ENCODE measurements around the gene ATP2A2.

Gene ATP2A2

GRCh38 chr12:110278255-110278536, 2.9 kb upstream of the ATP2A2 start:
- Histone ChIP-seq H2AK5ac (ENCODE audit: low read length, severe bottlenecking) (no peak overlapping the region), H3K14ac (ENCODE audit: low read length in 2 of 2) (no peak overlapping the region), H3K27me3 (ENCODE audit: control insufficient read depth in 1 of 2, insufficient read depth in 1 of 2, low read length in 2 of 2) (no peaks in the 10 kb centered on the region), H3K9me3 (ENCODE audit: control insufficient read depth, low read length) (no peaks in the 10 kb centered on the region), H3K79me1 (replicated peaks; ENCODE audit: low read length, poor library complexity, severe bottlenecking) (no peaks in the 10 kb centered on the region), H2BK5ac (ENCODE audit: low read depth, low read length, poor library complexity, severe bottlenecking) (no peak overlapping the region), H2BK120ac (ENCODE audit: low read depth, low read length) (no peak overlapping the region), H3K36me3 (ENCODE audit: control insufficient read depth in 1 of 2, insufficient read depth in 2 of 2, low read depth in 1 of 2, low read length in 2 of 2) (peaks cover 0 to 8% of the 10 kb centered on the region in 2 experiments), H2AFZ (ENCODE audit: low read depth, low read length) (no peak overlapping the region), H4K8ac (ENCODE audit: low read length) (no peak overlapping the region), H4K91ac (ENCODE audit: low read length) (no peak overlapping the region), H3K4me2 (ENCODE audit: low read length, poor library complexity, severe bottlenecking) (no peak overlapping the region), H3K4ac (ENCODE audit: low read depth in 1 of 2, low read length in 2 of 2) (no peak overlapping the region), H3K23ac (ENCODE audit: low read length in 2 of 2) (no peak overlapping the region), H3K4me1 (ENCODE audit: control insufficient read depth, insufficient read depth, low read depth, low read length) (peaks cover 4% of the 10 kb centered on the region), H3K4me3 (ENCODE audit: insufficient read depth in 1 of 2, low read depth in 1 of 2, low read length in 2 of 2) (no peak overlapping the region), H2BK12ac (ENCODE audit: low read length in 2 of 2) (no peak overlapping the region), H3K18ac (ENCODE audit: low read depth in 1 of 2, low read length in 2 of 2) (no peak overlapping the region), H3K27ac (ENCODE audit: low read length, poor library complexity, severe bottlenecking) (no peak overlapping the region), H3K9ac (ENCODE audit: low read length) (no peak overlapping the region), H2BK15ac (ENCODE audit: low read depth, poor library complexity, severe bottlenecking) (no peak overlapping the region)
- no peak for DNase-seq
- WGBS = 100% methylated on average over 1 of the region's 1 CpG

- no peak overlapping the region for H3K14ac ChIP-seq (ENCODE audit: low read length in 2 of 2)
- H3K9ac ChIP-seq (ENCODE audit: low read length) = peak overlapping the region; percentile 93
- H3K23ac ChIP-seq (ENCODE audit: low read length in 2 of 2) = no peak overlapping the region
- H2AK5ac ChIP-seq (ENCODE audit: low read length, severe bottlenecking) = peak overlapping the region; percentile 81
- no peak overlapping the region for H2BK5ac ChIP-seq (ENCODE audit: low read depth, low read length, poor library complexity, severe bottlenecking)
- H3K18ac ChIP-seq (ENCODE audit: low read depth in 1 of 2, low read length in 2 of 2) = peak overlapping the region; percentile 18 to 97
- 62% methylated on average over 13 of the region's 14 CpGs for WGBS
- H2BK15ac ChIP-seq (ENCODE audit: low read depth, poor library complexity, severe bottlenecking) = no peak overlapping the region
- no peaks in the 10 kb centered on the region for H3K79me1 ChIP-seq (replicated peaks; ENCODE audit: low read length, poor library complexity, severe bottlenecking)
- no peak overlapping the region for H3K27ac ChIP-seq (ENCODE audit: low read length, poor library complexity, severe bottlenecking)
- H2AFZ ChIP-seq (ENCODE audit: low read depth, low read length) = no peak overlapping the region
- H3K27me3 ChIP-seq (ENCODE audit: control insufficient read depth in 1 of 2, insufficient read depth in 1 of 2, low read length in 2 of 2) = no peaks in the 10 kb centered on the region
- peak overlapping the region in 1 of 2 experiments; percentile 32 for H3K4ac ChIP-seq (ENCODE audit: low read depth in 1 of 2, low read length in 2 of 2)
- no peak overlapping the region for H4K91ac ChIP-seq (ENCODE audit: low read length)
- peak overlapping the region in 1 of 2 experiments; percentile 91 for H2BK12ac ChIP-seq (ENCODE audit: low read length in 2 of 2)
- peak; percentile 22 for DNase-seq
- H3K4me3 ChIP-seq (ENCODE audit: insufficient read depth in 1 of 2, low read depth in 1 of 2, low read length in 2 of 2) = peak overlapping the region in 1 of 2 experiments; percentile 84
- peak overlapping the region; percentile 81 for H3K4me2 ChIP-seq (ENCODE audit: low read length, poor library complexity, severe bottlenecking)
- no peaks in the 10 kb centered on the region for H3K9me3 ChIP-seq (ENCODE audit: control insufficient read depth, low read length)
- peak overlapping the region; percentile 55 for H2BK120ac ChIP-seq (ENCODE audit: low read depth, low read length)
- H3K36me3 ChIP-seq (ENCODE audit: control insufficient read depth in 1 of 2, insufficient read depth in 2 of 2, low read depth in 1 of 2, low read length in 2 of 2) = peaks cover 0 to 24% of the 10 kb centered on the region in 2 experiments
- H4K8ac ChIP-seq (ENCODE audit: low read length) = peak overlapping the region; percentile 74
- H3K4me1 ChIP-seq (ENCODE audit: control insufficient read depth, insufficient read depth, low read depth, low read length) = peaks cover 4% of the 10 kb centered on the region
These were observed 1.3 kb upstream of the ATP2A2 start for GRCh38 chr12:110279566-110280375.

DNA sequence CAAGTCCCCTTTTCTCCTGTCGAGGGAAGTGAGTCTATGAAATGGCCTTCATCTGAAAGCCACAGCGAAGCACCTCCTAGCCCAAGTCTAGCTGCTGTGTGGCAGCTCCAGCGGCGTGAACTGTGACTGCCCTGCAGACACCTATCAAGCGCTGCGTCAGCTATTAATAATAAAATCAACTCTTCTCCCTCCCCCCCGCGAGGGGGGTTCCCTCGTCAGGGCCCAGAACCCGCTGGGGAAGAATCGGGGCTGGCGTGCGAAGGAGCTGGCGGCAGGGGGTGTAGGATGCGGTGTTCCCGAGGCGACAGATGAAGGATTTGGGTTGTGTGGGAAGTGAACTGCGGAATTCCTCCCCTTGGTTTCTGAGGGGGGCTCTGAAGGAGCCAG, 662 bp upstream of the ATP2A2 start:
- Histone ChIP-seq H3K14ac (ENCODE audit: low read length in 2 of 2) (peak overlapping the region in 1 of 2 experiments; percentile 93), H2BK12ac (ENCODE audit: low read length in 2 of 2) (peak overlapping the region; percentile 75 to 90), H3K4ac (ENCODE audit: low read depth in 1 of 2, low read length in 2 of 2) (peak overlapping the region; percentile 69 to 98), H3K9me3 (ENCODE audit: control insufficient read depth, low read length) (no peaks in the 10 kb centered on the region), H2AFZ (ENCODE audit: low read depth, low read length) (peak overlapping the region; percentile 87), H3K4me3 (ENCODE audit: insufficient read depth in 1 of 2, low read depth in 1 of 2, low read length in 2 of 2) (peak overlapping the region; percentile 84 to 86), H2BK120ac (ENCODE audit: low read depth, low read length) (peak overlapping the region; percentile 55), H2BK5ac (ENCODE audit: low read depth, low read length, poor library complexity, severe bottlenecking) (peak overlapping the region; percentile 11), H2BK15ac (ENCODE audit: low read depth, poor library complexity, severe bottlenecking) (peak overlapping the region; percentile 82), H3K36me3 (ENCODE audit: control insufficient read depth in 1 of 2, insufficient read depth in 2 of 2, low read depth in 1 of 2, low read length in 2 of 2) (peaks cover 0 to 30% of the 10 kb centered on the region in 2 experiments), H4K8ac (ENCODE audit: low read length) (peak overlapping the region; percentile 93), H3K27me3 (ENCODE audit: control insufficient read depth in 1 of 2, insufficient read depth in 1 of 2, low read length in 2 of 2) (no peaks in the 10 kb centered on the region), H3K9ac (ENCODE audit: low read length) (peak overlapping the region; percentile 93), H3K79me1 (replicated peaks; ENCODE audit: low read length, poor library complexity, severe bottlenecking) (no peaks in the 10 kb centered on the region), H2AK5ac (ENCODE audit: low read length, severe bottlenecking) (no peak overlapping the region), H4K91ac (ENCODE audit: low read length) (peak overlapping the region; percentile 99), H3K23ac (ENCODE audit: low read length in 2 of 2) (no peak overlapping the region), H3K27ac (ENCODE audit: low read length, poor library complexity, severe bottlenecking) (peak overlapping the region; percentile 69), H3K4me1 (ENCODE audit: control insufficient read depth, insufficient read depth, low read depth, low read length) (peaks cover 4% of the 10 kb centered on the region), H3K18ac (ENCODE audit: low read depth in 1 of 2, low read length in 2 of 2) (peak overlapping the region; percentile 97), H3K4me2 (ENCODE audit: low read length, poor library complexity, severe bottlenecking) (peak overlapping the region; percentile 81)
- DNase-seq = peak; percentile 73
- 1% methylated on average over 10 of the region's 18 CpGs for WGBS

DNA sequence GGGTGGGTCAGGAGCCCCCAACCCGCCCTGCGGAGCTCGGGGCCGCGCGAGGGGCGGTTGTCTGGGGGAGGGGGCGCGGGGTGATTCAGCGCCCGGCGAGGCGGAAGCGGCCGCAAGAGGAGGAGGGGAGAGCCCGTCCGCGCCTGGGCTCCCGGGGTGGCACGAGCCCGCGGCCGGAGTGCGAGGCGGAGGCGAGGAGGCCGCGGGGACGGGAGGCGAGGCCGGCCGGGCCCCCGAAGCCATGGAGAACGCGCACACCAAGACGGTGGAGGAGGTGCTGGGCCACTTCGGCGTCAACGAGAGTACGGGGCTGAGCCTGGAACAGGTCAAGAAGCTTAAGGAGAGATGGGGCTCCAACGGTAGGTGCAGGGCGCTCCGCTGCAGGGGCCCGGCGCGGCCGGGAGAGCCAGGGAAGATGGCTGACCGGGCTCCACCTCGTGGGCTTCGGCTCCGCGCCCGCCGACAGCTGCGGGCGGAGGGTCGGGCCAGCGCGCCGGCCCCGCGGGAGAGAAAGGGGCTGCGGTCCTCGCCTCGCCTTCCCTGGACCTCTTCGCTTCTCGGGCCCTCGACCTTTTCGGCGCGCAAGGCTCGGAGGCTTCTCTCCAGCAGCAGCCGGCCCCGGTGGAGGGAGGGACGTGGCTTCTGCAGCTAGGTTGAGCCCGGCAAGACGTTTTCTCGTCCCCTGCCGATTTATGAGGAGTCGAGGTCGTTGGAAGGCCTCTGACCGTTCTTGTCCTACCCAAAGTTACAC, 677 bp downstream of the ATP2A2 start:
- under 1% methylated on average over 71 of the region's 82 CpGs for WGBS
- Histone ChIP-seq H4K91ac (ENCODE audit: low read length) (peak overlapping the region; percentile 99), H2AK5ac (ENCODE audit: low read length, severe bottlenecking) (no peak overlapping the region), H2BK5ac (ENCODE audit: low read depth, low read length, poor library complexity, severe bottlenecking) (peak overlapping the region; percentile 98), H3K27me3 (ENCODE audit: control insufficient read depth in 1 of 2, insufficient read depth in 1 of 2, low read length in 2 of 2) (no peaks in the 10 kb centered on the region), H3K4me2 (ENCODE audit: low read length, poor library complexity, severe bottlenecking) (peak overlapping the region; percentile 59), H4K8ac (ENCODE audit: low read length) (peak overlapping the region; percentile 77), H3K18ac (ENCODE audit: low read depth in 1 of 2, low read length in 2 of 2) (peak overlapping the region; percentile 91 to 93), H3K4me1 (ENCODE audit: control insufficient read depth, insufficient read depth, low read depth, low read length) (peaks cover 4% of the 10 kb centered on the region), H3K4me3 (ENCODE audit: insufficient read depth in 1 of 2, low read depth in 1 of 2, low read length in 2 of 2) (peak overlapping the region; percentile 91 to 96), H3K79me1 (replicated peaks; ENCODE audit: low read length, poor library complexity, severe bottlenecking) (no peaks in the 10 kb centered on the region), H3K23ac (ENCODE audit: low read length in 2 of 2) (peak overlapping the region; percentile 67 to 92), H2BK12ac (ENCODE audit: low read length in 2 of 2) (peak overlapping the region; percentile 3 to 39), H2AFZ (ENCODE audit: low read depth, low read length) (peak overlapping the region; percentile 64), H2BK120ac (ENCODE audit: low read depth, low read length) (peak overlapping the region; percentile 98), H3K14ac (ENCODE audit: low read length in 2 of 2) (peak overlapping the region; percentile 80), H2BK15ac (ENCODE audit: low read depth, poor library complexity, severe bottlenecking) (peak overlapping the region; percentile 93), H3K27ac (ENCODE audit: low read length, poor library complexity, severe bottlenecking) (peak overlapping the region; percentile 83), H3K36me3 (ENCODE audit: control insufficient read depth in 1 of 2, insufficient read depth in 2 of 2, low read depth in 1 of 2, low read length in 2 of 2) (peaks cover 3 to 36% of the 10 kb centered on the region in 2 experiments), H3K9ac (ENCODE audit: low read length) (peak overlapping the region; percentile 99), H3K9me3 (ENCODE audit: control insufficient read depth, low read length) (no peaks in the 10 kb centered on the region), H3K4ac (ENCODE audit: low read depth in 1 of 2, low read length in 2 of 2) (peak overlapping the region; percentile 49 to 83)
- peak; percentile 65 for DNase-seq

Measured in mesenchymal stem cell (in vitro differentiated cells and primary cell).